Osteocyte (in vitro differentiated cells): ENCODE measurements around the gene UQCRHL. TPM values are rescaled to one million over a fixed set of nuclear protein-coding genes. Genes with fewer than 3 reads are reported as not detected.

ENCODE experiments used
- DNase-seq: peaks from one replicate; pipeline ENCODE4 v3.0.0; 2021; ENCODE audit warnings: mixed read lengths; ENCODE audit not compliant: unreplicated experiment; ENCODE audit errors: extremely low spot score
- H3K27ac Mint-ChIP-seq: one replicate; pipeline ENCODE4 v1.8.0; 2021; ENCODE audit warnings: mild to moderate bottlenecking, mixed read lengths; ENCODE audit not compliant: unreplicated experiment
- H3K27me3 Mint-ChIP-seq: one replicate; pipeline ENCODE4 v1.8.0; 2021; ENCODE audit warnings: mixed read lengths; ENCODE audit not compliant: unreplicated experiment
- H3K36me3 Mint-ChIP-seq: one replicate; pipeline ENCODE4 v1.8.0; 2021; ENCODE audit warnings: mixed read lengths; ENCODE audit not compliant: unreplicated experiment
- H3K4me1 Mint-ChIP-seq: one replicate; pipeline ENCODE4 v1.8.0; 2021; ENCODE audit warnings: mixed read lengths; ENCODE audit not compliant: unreplicated experiment
- H3K4me3 Mint-ChIP-seq: one replicate; pipeline ENCODE4 v1.8.0; 2021; ENCODE audit warnings: mild to moderate bottlenecking, moderate library complexity, mixed read lengths; ENCODE audit not compliant: unreplicated experiment
- H3K9me3 Mint-ChIP-seq: one replicate; pipeline ENCODE4 v1.8.0; 2021; ENCODE audit warnings: mixed read lengths; ENCODE audit not compliant: unreplicated experiment
- total RNA-seq: library from RNA; stranded (reverse); gene quantifications from 2 replicates; pipeline ENCODE4 v1.2.1, GENCODE V29; 2021
- TF ChIP-seq, protein P1 (sequence below): fragments of 200-600 bp; sonication (generic); IDR thresholded peaks from 2 replicates; pipeline ENCODE4 v1.5.0; 2021; ENCODE audit warnings: antibody characterized with exemption, mild to moderate bottlenecking, moderate library complexity

Gene UQCRHL
- total RNA-seq, 1 donor from 2014 or later: 1.6 TPM

GRCh38 chr1:15807121-15807520 lies 328 bp downstream of the UQCRHL start:
- Mint-ChIP-seq H3K4me3 (no peak overlapping the region), H3K36me3 (no peaks in the 10 kb centered on the region), H3K4me1 (peaks cover 10% of the 10 kb centered on the region), H3K27me3 (no peaks in the 10 kb centered on the region), H3K27ac (no peak overlapping the region), H3K9me3 (no peaks in the 10 kb centered on the region)
- TF ChIP-seq, protein P1, sequence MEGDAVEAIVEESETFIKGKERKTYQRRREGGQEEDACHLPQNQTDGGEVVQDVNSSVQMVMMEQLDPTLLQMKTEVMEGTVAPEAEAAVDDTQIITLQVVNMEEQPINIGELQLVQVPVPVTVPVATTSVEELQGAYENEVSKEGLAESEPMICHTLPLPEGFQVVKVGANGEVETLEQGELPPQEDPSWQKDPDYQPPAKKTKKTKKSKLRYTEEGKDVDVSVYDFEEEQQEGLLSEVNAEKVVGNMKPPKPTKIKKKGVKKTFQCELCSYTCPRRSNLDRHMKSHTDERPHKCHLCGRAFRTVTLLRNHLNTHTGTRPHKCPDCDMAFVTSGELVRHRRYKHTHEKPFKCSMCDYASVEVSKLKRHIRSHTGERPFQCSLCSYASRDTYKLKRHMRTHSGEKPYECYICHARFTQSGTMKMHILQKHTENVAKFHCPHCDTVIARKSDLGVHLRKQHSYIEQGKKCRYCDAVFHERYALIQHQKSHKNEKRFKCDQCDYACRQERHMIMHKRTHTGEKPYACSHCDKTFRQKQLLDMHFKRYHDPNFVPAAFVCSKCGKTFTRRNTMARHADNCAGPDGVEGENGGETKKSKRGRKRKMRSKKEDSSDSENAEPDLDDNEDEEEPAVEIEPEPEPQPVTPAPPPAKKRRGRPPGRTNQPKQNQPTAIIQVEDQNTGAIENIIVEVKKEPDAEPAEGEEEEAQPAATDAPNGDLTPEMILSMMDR: no peak
- no peak for DNase-seq

GRCh38 chr1:15804060-15804459 lies 3.4 kb downstream of the UQCRHL start:
- H3K27ac Mint-ChIP-seq: no peak overlapping the region
- TF ChIP-seq, protein P1: no peak
- H3K4me1 Mint-ChIP-seq: peaks cover 38% of the 10 kb centered on the region
- H3K27me3 Mint-ChIP-seq: no peaks in the 10 kb centered on the region
- H3K9me3 Mint-ChIP-seq: no peaks in the 10 kb centered on the region
- no peak for DNase-seq
- H3K4me3 Mint-ChIP-seq: no peak overlapping the region
- no peaks in the 10 kb centered on the region for H3K36me3 Mint-ChIP-seq

DNA sequence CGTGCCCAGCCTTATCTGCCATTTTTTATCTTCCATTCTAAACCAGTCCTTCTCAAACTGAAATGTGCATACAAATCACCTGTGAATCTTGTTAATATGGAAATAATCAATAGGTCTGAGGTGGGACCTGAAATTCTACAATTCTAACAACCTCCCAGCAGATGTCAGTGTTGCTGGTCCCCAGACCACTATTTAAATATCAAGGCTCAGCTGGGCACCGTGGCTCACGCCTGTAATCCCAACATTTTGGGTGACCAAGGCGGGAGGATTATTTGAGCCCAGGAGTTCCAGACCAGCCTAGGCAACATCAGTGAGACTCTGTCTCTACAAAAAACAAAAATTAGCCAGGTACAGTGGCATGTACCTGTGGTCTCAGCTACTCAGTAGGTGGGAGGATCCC lies 4.1 kb downstream of the UQCRHL start:
- H3K27me3 Mint-ChIP-seq: no peaks in the 10 kb centered on the region
- no peak overlapping the region for H3K4me3 Mint-ChIP-seq
- H3K36me3 Mint-ChIP-seq: no peaks in the 10 kb centered on the region
- peaks cover 41% of the 10 kb centered on the region for H3K4me1 Mint-ChIP-seq
- no peak for DNase-seq
- H3K27ac Mint-ChIP-seq: no peak overlapping the region
- TF ChIP-seq, protein P1: peak; percentile 62
- H3K9me3 Mint-ChIP-seq: no peaks in the 10 kb centered on the region

DNA sequence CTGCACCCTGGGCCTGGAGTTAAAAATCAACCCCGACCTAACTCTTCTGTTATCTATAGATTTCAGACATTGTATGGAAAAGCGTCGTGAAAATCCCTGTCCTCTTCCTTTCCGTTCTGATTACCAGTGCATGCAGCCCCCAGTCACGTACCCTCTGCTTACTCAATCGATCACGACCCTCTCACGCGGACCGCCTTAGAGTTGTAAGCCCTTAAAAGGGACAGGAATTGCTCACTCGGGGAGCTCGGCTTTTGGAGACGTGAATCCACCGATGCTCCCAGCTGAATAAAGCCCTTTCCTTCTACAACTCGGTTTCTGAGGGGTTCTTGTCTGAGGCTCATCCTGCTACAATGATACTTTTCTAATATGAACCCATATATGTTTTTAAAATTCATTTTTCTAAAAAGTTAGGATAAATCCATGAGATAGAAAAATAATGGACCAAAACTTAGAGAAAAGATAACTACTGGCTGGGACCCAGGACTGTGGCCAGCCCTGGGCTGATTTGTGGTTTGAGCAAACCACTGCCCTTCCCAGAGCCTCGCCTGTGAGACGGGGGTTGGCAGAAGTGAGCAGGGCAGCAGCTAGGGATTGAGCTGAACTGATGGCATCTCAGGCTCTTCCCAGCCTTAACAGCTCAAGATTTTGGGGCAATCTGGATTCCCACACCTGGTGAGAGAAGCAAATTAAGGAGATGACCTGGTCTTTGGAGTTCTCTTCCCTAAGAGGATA lies 5.0 kb downstream of the UQCRHL start:
- H3K27me3 Mint-ChIP-seq: no peaks in the 10 kb centered on the region
- H3K4me1 Mint-ChIP-seq: peaks cover 46% of the 10 kb centered on the region
- DNase-seq: no peak
- no peak overlapping the region for H3K27ac Mint-ChIP-seq
- H3K9me3 Mint-ChIP-seq: no peaks in the 10 kb centered on the region
- no peaks in the 10 kb centered on the region for H3K36me3 Mint-ChIP-seq
- TF ChIP-seq, protein P1: no peak
- H3K4me3 Mint-ChIP-seq: no peak overlapping the region

DNA sequence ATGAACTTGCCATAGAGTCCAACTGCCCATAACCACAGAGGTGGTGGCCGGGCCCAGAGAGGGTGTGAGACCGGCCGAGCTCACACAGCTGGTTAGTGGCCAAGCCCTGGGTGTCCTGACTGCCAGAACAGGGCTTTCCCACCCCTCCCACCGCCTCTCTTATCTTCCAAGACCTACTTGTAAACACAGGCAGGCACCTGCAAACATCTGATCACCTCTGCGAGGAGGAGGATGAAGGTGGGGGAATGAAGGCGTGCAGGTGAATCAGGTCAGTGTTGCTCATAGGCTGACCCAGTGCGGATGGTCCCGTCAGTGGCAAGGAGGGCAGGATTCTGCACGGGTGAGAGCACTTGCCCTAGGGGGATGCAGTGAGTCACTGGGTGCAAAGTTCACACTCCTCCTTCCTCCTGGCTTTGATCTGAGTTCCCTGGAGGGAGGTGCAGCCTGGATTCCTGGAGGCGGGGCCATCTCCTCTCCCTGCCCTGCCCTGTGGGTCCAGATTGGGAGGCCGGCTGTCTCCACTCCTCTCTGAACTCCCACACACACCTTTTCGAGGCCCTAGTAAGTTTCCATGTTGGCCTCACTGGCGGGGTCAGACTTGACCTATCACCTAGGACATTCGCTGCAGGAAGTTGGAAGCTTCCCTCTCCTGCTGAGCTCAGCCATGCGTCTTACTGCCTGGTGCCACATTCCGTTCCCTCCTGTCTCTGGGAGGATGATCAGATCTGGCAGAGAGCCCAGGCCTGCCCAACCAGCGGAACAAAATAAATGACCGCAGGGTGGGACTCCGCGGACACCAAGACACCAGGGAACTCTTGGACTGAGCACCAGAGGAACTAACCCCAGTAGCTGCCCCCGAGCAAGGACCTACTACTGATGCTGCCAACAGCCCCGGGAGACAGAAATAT lies 7.3 kb downstream of the UQCRHL start:
- peaks cover 61% of the 10 kb centered on the region for H3K4me1 Mint-ChIP-seq
- peak; percentile 89 for DNase-seq
- H3K27me3 Mint-ChIP-seq: no peaks in the 10 kb centered on the region
- H3K36me3 Mint-ChIP-seq: no peaks in the 10 kb centered on the region
- peak overlapping the region; percentile 32 for H3K4me3 Mint-ChIP-seq
- TF ChIP-seq, protein P1: no peak
- H3K9me3 Mint-ChIP-seq: no peaks in the 10 kb centered on the region
- H3K27ac Mint-ChIP-seq: peak overlapping the region; percentile 97
